Stimulated activated CD8-positive, alpha-beta memory T cell treated with anti-CD3 and anti-CD28 coated beads, Interleukin-15, amount 100 ng/mL, for 1 hour (primary cell): ENCODE measurements around the gene CDC25B.
"Not testable (repeated sequence)": the region's sequence is repeated elsewhere in the genome, so short reads cannot be mapped to it uniquely, and the experiment has no call there.

Source experiments
- DNase-seq: peaks from one replicate; pipeline ENCODE4 v3.0.0-alpha.2; 2020; ENCODE audit warnings: low read depth

CDC25B gene

GRCh38 chr20:3829891-3830290, 33.8 kb downstream of the CDC25B start:
- not testable (repeated sequence) for DNase-seq

- DNase-seq, result no peak
Observed at GRCh38 chr20:3836132-3836531, 40.0 kb downstream of the CDC25B start.

GRCh38 chr20:3839328-3839727, 43.2 kb downstream of the CDC25B start:
- DNase-seq, result no peak

GRCh38 chr20:3840201-3840600, 44.1 kb downstream of the CDC25B start:
- DNase-seq, result not testable (repeated sequence)

GRCh38 chr20:3842348-3842930, 46.3 kb downstream of the CDC25B start:
- no peak for DNase-seq

- no peak for DNase-seq
Observed at GRCh38 chr20:3843490-3843889, 47.4 kb downstream of the CDC25B start.

GRCh38 chr20:3843990-3844619, 48.0 kb downstream of the CDC25B start:
- not testable (repeated sequence) for DNase-seq

- DNase-seq, result no peak
Observed at GRCh38 chr20:3846378-3846739, 50.2 kb downstream of the CDC25B start.

- DNase-seq, result peak; percentile 66
Observed at GRCh38 chr20:3846740-3847428, 50.8 kb downstream of the CDC25B start, which contains the start of gene MAVS. Gene MAVS, plus strand, starts transcription at chr20:3846834. Its CDS starts 7,791 bp downstream, at chr20:3854625.

- no peak for DNase-seq
Observed at GRCh38 chr20:3847429-3847940, 51.4 kb downstream of the CDC25B start.

GRCh38 chr20:3848565-3848964, 52.5 kb downstream of the CDC25B start:
- DNase-seq, result no peak

- no peak for DNase-seq
Observed at GRCh38 chr20:3854462-3854871, 58.4 kb downstream of the CDC25B start.
